ENCODE results near the gene GLRX3.

GLRX3 gene

DNA sequence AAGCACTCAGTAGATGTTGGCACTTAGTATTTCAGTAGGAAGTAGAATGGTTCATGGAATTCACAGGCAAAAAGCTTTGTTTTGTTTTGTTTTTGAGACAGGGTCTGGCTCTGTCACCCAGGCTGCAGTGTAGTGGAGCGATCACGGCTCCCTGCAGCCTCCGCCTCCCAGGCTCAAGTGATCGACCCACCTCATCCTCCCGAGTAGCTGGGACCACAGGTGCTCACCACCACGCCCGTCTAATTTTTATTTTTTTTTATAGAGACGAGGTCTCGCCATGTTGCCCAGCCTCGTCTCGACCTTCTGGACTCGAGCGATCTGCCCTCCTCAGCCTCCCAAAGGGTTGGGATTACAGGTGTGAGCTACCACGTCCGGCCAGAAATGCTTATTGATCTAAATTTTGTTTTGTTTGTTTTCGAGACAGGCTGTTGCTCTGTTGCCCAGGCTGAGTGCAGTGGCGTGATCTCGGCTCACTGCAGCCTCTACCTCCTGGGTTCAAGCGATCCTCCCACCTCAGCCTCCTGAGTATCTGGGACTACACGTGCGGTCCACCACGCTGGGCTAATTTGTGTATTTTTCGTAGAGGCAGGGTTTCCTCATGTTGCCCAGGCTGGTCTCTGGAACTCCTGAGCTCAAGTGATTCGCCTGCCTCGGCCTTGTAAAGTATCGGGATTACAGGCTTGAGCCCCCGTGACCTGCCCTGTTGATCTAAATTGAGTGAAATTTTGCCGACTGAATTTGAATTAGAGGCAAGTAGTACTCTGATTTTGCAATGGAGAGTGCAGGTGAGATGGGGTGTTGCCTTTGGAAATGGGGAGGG, 1.7 kb downstream of the GLRX3 start:
- DNase-seq (ENCODE audit: low spot score) = no peak

DNA sequence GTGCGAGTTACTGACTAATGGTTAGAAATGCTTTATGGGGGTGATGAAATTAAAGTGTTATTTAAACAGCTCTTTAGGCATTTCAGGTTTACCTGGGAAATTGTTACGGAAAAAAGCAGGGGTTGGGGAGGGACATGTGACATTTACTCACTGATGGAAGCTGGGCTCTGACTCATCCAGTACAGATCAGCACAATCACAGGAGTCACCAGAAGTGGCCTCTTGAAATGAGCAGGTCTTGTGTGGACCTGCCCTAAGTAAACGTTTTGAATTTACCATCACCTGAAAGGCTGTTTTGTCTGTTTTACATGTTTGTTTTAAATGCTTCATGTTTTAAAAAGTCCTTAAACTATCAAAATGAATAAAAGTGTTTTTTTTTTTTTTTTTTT, 2.3 kb downstream of the GLRX3 start:
- peak; percentile 47 for DNase-seq (ENCODE audit: low spot score)

DNA sequence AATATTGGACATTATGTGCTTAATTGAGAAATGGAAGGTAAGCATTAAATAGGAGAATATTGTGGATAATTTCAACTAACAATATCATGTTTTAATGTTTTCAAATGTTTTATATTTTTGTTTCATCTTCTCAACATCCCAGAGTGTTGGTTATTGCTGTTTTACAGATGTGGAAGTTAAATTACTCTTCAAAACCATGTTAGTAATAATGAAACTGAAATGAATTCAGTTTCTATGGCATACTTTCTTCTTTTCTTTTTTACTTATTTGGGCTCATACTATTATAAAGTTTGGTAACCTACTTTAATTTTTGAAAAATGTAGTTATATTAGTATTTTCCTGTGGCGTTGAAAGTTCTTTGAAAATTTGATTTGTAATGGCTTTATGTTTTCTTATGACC, 4.2 kb downstream of the GLRX3 start:
- DNase-seq (ENCODE audit: low spot score) = no peak

DNA sequence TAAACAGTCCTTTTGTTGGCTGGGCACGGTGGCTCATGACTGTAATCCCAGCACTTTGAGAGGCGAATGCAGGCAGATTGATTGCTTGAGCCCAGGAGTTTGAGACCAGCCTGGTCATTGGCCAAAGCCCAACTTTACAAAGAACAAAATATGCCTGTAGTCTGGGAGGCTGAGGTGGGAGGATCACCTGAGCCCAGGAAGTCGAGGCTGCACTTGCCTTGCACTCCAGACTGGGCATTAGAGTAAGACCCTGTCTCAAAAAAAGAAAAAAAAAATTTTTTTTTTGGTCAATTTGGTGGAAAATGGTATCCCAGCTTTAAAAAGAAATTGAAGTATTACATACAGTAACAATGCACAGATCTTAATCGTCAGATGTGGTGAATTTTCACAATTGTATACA, 4.8 kb downstream of the GLRX3 start:
- no peak for DNase-seq (ENCODE audit: low spot score)

DNA sequence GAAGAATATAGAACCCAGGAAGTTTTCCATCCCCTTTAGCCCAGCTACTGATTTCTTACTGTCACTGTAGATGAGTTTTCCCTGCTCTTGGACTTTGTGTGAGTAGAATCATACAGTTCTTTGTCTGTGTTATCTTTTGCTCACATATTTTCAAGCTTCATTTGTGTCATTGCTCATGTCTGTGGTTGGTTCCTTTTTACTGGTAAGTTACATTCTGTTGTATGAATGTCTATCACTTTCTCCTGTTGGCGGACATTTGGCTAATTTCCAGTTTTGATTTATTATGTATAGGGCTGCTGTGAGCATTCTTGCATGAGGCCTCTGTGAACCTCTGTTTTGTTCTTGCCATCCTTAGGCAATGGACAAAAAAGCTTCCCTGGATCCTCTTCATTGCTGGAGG, 5.3 kb downstream of the GLRX3 start:
- no peak for DNase-seq (ENCODE audit: low spot score)

DNA sequence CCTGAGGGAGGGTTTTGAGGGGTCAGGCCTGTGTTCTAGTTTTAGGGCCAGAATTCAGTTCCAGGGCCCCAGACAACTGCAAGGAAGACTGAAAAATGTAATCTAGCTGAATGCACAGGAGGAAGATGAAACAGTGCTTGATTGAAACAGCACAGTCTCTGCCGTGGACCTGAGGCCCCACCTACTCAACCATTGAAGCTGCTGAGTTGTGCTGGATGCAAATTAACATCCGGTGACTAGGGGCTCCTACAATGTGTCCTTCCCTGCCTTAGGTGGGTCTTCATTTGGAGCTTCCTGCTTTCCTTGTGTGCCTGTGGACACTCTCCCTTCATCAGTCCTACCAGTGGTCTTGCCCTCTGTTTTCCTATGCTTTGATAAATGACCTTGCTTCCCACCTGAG, 5.7 kb downstream of the GLRX3 start:
- no peak for DNase-seq (ENCODE audit: low spot score)

DNA sequence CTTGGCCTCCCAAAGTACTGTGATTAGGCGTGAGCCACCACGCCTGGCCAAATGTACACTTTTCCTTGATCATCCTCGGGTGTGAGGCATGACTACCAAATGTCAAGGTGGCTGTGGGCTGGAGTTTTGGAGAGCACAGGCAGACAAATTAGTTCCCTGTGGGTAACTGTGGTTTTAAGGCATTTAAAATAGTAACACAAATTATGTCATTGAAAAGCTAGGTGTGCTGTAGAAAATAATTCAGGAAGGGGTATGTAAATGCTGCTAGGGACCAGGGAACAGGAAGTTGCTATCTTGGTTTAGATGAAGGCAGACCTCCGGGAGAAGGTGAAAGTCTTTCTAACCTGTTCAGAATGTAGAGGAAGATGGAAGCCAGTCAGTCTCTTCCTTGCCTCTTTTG, 9.9 kb downstream of the GLRX3 start:
- no peak for DNase-seq (ENCODE audit: low spot score)

DNA sequence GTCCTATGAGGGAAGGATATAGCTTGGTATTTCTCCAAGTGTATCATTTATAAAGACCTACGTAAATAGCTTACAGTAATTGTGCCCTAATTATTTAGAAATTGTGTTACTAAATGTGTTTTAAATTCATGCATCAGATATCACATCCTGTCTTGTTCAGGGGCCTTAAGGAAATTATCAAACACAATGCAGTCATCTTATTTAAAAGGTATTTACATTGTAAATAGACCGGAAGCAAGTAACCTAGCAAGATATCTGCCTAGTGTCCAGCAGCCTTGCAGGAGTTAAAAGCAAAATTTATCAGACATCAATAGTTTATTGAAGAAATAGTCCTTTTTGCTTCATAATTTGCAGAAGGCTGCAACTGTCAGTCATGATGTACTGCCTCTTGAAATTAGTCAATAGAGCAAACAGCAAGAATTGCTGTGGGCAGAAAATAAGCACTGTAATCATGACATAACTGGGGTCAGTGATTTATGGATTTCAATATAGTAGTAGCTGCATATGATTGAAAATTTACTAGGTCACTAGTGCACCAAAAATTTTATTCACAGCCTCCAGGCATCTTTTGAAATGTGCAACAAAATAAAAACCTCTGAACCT, 23.1 kb downstream of the GLRX3 start:
- no peak for DNase-seq (ENCODE audit: low spot score)

DNA sequence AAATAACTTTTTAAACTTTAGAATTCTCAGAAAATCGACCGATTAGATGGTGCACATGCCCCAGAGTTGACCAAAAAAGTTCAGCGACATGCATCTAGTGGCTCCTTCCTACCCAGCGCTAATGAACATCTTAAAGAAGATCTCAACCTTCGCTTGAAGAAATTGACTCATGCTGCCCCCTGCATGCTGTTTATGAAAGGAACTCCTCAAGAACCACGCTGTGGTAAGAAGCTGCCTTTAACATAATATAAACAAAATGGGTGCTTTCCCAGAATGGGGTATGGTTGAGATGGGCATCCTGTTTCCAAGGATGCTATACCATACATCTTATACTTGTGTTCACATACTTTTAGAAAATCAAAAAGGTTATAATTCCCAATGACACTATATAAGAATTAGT, 24.6 kb downstream of the GLRX3 start:
- no peak for DNase-seq (ENCODE audit: low spot score)

DNA sequence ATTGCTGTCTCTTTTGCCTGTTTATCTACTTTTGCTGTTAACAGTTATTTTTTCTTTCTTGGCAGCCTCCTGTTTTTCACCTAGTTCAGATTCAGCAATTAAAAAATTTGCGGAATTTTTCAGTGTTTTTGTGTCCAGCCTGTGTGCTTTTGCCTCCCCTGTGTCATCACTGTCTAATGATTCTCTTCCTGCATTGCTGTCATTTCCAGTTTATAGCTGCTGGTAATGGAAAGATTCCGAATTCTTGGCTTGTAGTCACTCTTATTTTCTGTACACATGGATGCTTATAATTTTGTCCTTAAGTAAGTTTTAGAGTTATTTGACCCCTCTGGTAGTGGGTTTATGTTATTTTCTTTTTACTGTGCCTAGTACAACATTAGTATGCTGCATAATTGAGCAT, 25.1 kb downstream of the GLRX3 start:
- no peak for DNase-seq (ENCODE audit: low spot score)

DNA sequence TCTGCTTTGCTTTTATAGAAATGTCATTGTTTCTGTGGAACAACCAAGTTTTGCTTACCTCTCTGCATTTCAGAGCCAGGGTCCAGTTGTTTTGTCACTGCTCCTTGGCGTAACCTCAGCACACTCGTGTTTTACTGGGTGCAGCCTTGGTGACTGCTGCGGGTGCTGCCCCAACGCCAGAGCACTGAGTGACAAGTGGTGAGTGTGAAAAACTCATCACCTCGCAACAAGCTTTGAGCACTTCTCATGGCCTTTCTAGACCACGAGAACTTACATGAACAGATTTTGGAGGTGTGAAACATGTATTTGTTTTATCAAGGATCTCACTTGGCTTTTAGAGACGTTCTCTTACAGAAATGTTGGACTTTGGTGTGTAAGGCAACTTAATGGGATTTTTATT, 31.0 kb downstream of the GLRX3 start:
- DNase-seq (ENCODE audit: low spot score) = no peak

DNA sequence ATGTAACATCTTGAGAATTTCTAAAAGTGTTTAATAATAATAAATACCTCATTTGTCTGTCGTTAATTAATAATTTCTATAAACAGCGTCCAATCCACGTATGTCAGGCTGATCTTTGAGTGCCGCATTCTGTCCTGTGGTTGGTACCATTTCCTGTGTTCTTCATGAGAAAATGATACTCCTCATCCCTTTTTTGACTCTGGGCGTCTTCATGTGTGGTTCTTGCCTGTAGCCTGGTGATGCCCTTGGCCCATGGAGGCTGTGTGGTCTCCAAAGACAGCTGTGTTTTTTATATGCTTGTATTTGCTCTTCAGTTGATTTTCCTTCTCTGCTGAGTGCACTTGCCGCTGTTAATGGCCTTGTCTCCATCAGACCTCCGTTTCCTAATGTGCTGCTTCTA, 31.5 kb downstream of the GLRX3 start:
- DNase-seq (ENCODE audit: low spot score) = no peak

DNA sequence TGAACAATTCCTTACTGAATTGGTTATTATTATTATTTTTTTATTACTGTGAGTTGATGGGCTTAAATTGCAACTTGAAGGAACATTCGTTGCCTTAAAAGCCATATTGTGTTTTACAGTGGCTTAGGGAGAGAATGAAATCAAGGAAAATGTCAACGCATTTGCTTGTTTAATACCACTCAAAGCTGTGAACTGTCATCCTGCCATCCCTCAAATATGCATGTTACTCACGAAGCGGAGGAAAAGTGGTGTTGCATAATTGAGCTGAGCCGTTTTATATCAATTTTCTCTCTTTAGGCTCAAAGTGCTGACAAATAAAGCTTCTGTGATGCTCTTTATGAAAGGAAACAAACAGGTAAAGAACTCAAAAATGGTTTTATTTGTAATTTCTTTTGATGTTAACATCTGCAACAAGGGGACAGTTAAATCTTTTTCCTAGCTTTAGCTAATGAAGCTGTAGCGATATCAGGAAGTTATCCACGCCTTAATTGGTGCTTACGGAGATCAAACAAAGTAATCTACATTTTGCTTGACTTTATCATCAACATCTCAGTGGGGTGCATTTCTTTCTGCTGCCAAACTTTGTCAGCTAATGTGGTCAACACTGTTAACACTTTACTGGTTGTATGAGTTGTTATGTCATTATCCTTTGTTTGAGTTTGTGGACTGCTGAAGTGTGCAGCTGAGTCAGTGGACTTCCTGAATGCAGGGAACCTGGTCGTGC, 33.1 kb downstream of the GLRX3 start:
- no peak for DNase-seq (ENCODE audit: low spot score)

DNA sequence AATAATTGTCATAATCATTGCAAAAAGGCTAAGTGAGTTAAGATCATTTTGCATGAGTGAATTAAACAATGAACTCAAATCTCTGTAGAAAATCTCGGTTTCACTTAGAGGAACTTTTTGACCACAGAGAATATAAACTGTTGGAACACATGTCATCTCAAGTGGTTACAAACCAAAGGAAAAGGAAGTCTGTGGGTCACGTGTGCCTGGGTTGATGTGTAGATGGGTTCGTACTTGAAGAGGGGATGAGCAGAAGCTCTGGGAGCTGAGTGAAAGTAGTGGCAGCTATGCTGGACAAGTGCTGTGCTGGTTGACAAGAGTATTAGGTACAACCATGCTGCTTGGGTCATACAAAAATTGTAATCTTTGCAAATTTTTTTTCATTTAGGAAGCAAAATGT, 35.0 kb downstream of the GLRX3 start:
- DNase-seq (ENCODE audit: low spot score) = no peak

DNA sequence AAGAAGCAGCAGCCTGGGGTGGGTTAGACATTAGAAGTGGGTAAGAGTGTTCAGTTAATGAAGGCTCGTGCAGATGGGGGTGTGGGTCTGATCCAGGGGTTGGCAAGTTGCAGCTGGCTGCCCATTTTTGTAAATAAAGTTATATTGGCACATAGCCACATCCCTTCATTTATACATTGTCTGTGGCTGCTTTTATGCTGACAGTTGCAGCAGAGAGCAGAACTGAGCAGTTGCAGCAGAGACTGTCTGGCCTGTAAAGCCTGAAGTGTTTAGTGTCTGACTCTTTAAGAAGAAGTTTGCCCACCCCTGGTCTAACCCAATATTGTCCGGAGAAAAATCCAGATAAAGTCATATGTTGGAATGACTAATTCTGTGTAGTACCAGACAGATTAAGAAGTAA, 38.1 kb downstream of the GLRX3 start:
- DNase-seq (ENCODE audit: low spot score) = no peak

DNA sequence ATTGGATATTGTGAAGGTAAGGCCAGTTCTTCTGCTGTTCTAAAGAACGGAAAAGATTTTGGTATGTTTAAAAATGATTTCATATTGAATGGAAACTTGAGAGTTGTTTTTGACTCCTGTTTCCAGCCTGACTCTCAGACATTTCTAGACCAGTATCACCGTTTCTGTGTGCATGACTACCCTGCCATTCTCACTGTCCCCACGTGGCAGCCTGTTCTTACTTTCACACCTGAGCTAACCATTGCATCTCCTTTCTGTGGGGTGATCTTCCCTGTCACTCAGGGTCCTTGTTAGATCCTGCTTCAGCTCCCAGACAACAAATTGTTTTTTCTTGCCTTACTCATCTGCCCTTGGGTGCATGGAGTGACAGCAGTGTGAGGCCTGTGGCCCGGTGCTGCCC, 38.9 kb downstream of the GLRX3 start:
- DNase-seq (ENCODE audit: low spot score) = no peak

DNA sequence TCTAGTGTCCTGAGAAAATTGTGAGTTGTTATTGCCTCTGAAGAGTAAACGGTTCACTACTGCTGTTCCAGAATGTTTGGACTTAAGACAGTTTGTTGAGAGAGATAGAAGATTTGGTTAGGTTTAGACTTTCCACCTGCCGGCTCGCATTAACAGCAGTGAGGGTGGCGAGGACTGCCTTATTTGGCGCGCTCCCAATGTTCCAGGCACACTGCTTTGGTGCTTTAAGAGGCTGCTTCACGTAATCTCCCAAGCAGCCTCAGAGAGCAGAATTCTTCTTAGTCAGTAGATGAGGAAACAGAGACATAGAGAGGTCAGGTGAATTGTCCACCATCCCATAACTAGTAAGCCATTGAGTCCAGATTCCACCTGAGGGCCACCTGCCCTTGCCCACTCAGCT, 41.1 kb downstream of the GLRX3 start:
- DNase-seq (ENCODE audit: low spot score) = no peak

DNA sequence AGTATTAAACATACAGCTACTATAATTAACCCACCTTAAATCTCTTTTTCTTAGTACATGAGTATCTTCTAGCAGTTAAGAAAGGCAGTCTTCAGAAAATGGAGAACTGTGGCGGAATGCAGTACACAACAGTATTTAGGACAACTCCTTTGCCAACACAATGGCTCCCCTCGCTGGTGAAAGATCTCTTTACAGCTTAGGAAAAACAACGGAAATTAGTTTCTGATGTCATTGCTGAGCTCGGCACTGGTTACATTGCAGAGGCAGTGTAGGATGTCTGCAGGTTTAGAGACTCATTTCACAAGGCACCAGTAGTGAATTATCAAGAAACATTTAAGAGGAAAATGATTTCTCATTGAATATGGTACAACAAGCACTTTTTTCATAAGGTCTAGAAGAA, 43.4 kb downstream of the GLRX3 start:
- peak; percentile 7 for DNase-seq (ENCODE audit: low spot score)

DNA sequence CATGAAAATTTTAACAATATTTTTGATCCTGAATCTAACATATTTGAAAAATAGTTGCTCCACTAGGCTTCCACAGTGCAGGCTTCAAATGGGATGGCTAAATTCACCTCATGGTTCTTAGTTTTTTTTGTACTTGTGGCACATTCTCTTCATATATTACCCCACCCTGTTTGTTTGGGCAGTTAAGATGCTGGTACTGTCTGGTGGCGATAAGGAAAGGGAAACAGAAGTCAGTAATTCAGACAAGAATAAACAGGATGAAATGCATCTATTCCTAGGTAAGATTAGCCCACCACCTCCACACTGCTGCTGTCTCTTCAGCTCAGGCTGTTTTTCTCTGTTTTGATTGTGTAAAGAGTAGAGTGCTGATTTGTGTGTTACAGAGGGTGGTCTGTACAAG, 44.2 kb downstream of the GLRX3 start:
- no peak for DNase-seq (ENCODE audit: low spot score)

DNA sequence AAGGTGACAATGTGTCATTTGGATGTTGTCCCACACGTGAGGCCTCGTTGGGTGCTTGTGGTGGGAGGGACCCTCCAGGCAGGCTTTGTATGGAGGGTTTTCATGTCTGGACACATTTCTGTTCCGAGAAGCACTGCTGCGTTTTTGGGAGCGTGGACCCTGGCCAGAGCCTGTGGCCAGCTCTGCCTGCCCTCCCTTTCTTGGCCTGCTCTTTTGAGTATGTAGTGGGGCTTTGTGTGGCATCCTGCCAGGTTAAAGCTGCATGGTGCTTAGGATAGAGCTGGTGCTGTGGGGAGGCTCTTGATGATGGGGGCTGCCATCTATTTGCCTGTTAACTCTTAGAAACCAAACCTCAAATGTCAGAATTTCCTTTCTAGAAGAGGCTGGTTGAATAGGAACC, 45.7 kb downstream of the GLRX3 start:
- DNase-seq (ENCODE audit: low spot score) = no peak

DNA sequence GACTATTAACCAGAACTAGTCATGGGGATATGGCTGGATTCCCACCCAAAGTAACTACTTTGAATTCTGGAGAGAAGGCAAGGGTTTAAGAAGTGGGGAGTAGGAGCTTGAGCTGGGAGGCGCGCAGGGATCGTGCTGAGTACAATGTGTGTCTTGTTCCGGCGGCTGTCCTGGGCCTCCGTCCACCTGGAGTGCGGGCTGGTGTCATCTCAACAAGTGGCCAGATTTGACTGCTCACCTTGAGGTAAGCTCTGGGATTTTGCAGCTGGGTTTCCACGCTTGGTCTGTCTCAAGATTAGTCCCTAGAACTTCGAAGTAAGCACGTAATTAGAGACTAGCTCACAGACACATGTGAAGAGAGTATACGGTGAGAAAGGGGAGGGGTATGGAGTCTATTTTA, 49.4 kb downstream of the GLRX3 start:
- DNase-seq (ENCODE audit: low spot score) = no peak

DNA sequence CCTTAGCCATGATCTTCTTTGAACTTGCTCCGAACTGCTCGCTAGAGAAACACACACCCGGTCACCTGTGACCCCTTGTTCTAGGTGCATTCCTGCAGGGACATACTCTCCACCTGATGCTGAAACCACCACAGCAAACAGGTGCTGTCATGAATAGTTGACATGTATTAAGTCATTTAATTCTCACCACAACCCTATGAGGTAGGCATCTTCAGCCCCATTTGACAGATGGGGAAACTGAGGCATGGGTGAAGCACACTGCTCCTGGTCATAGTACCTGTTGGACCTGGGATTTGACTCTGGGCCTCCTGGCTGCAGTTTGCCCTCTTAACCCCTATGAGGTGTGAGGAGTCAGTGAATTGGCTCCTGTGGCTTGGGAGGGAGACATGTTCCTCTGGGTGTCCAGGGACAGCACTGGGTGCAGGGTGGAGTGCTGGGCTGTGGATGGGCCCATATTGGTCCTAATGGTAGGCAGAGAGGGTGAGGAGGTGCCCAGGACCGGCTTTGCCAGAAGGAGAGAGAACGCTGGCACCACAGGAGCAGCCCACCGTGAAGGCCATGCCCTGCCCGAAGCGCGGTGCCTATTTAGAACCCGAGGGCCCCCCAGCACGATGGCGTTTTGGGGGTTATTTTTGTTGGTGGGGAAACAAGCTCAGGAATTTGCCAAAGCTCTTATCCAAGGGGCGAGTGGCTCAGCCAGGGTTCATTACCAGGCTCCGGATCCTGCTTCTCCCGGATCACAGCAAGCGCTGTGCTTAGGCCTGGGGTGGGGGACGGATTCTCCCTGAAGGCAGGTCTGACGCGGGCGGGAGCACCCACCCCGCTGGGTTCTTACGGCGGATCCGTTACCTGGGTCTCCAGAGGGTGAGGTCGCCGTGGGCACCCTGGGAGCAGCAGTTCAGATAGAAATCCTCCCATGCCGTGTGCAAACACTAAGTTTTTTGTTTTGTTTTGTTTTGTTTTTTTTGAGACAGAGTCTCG, 52.3 kb downstream of the GLRX3 start:
- no peak for DNase-seq (ENCODE audit: low spot score)

Measured in COLO829 (cell line).